ENCODE measurements around the gene GGA3. TPM values are rescaled to one million over a fixed set of nuclear protein-coding genes. Genes with fewer than 3 reads are reported as not detected.
"Not testable (repeated sequence)": the region's sequence is repeated elsewhere in the genome, so short reads cannot be mapped to it uniquely, and the experiment has no call there.

GGA3 gene
- total and polyA plus RNA-seq, 5 donors from 2014 or later = 8.0 to 92.6 (median 11.3) TPM

DNA sequence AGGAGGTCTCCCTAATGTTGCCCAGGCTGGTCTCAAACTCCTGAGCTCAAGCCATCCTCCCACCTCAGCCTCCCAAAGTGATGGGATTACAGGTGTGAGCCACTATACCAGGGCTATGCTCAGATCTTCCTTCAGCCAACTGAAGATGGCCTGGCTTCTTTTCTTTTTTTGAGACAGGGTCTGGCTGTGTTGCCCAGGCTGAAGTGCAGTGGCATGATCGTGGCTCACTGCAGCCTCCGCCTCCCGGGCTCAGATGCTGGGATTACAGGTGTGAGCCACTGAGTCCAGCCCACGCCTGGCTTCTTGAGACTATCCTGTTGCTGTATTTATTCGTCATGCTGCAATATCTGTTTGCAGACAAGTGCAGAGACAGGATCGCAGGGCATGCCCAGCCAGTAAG is 23.7 kb upstream of the GGA3 start:
- Histone ChIP-seq H3K27ac (ENCODE audit: insufficient read depth, low read length, poor library complexity, severe bottlenecking) (no peak overlapping the region), H3K4me3 (ENCODE audit: low read depth, low read length) (no peak overlapping the region), H3K4me1 (ENCODE audit: control insufficient read depth, insufficient read depth, low read length, poor library complexity, severe bottlenecking) (peaks cover 10% of the 10 kb centered on the region), H3K36me3 (ENCODE audit: control insufficient read depth, insufficient read depth, low read length) (peaks cover 18% of the 10 kb centered on the region), H3K9me3 (ENCODE audit: control insufficient read depth in 2 of 2, low read length in 2 of 2) (no peaks in the 10 kb centered on the region), H3K27me3 (ENCODE audit: control insufficient read depth, insufficient read depth, low read length) (no peaks in the 10 kb centered on the region)
- no peak for DNase-seq
- Mint-ChIP-seq H3K27me3 (no peaks in the 10 kb centered on the region), H3K9me3 (no peaks in the 10 kb centered on the region), H3K4me1 (peaks cover 4 to 20% (median 11%) of the 10 kb centered on the region in 4 donors), H3K4me3 (peak overlapping the region in 1 of 4 donors; percentile 24), H3K36me3 (peaks cover 11% of the 10 kb centered on the region), H3K27ac (no peak overlapping the region)
- ATAC-seq (ENCODE audit: low read depth in 2 of 2) = no peak

GRCh38 chr17:75280189-75280588 is 18.8 kb upstream of the GGA3 start:
- DNase-seq; H3K9me3 ChIP-seq (ENCODE audit: control insufficient read depth in 2 of 2, low read length in 2 of 2); H3K4me1 Mint-ChIP-seq; H3K27me3 ChIP-seq (ENCODE audit: control insufficient read depth, insufficient read depth, low read length); H3K9me3 Mint-ChIP-seq; H3K27ac Mint-ChIP-seq; H3K4me3 Mint-ChIP-seq; H3K4me1 ChIP-seq (ENCODE audit: control insufficient read depth, insufficient read depth, low read length, poor library complexity, severe bottlenecking); H3K36me3 ChIP-seq (ENCODE audit: control insufficient read depth, insufficient read depth, low read length); H3K4me3 ChIP-seq (ENCODE audit: low read depth, low read length); H3K27ac ChIP-seq (ENCODE audit: insufficient read depth, low read length, poor library complexity, severe bottlenecking); ATAC-seq (ENCODE audit: low read depth in 2 of 2); H3K27me3 Mint-ChIP-seq: not testable (repeated sequence)
- H3K36me3 Mint-ChIP-seq = peaks cover 11% of the 10 kb centered on the region

DNA sequence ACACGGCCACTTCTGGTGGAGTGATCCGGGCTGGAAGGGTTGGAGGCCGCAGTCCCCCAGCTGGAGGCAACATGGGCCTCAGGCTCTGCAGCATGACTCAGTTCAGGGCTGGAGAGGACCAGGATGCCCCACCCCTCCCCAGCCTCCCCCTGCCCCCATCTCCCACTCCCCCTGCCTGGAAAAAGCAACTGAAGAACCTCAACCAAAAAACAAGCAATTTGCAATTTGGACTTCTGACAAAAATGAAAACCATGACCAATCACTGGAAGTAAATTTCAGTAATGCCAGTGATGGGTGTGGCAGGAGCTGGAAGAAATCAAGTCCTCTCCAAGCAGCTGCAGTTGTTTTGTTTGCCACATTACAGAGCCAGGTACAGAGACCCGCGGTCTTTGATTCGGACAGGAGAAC is 16.3 kb upstream of the GGA3 start:
- H3K27ac Mint-ChIP-seq = no peak overlapping the region
- Histone ChIP-seq H3K27ac (ENCODE audit: insufficient read depth, low read length, poor library complexity, severe bottlenecking) (no peak overlapping the region), H3K9me3 (ENCODE audit: control insufficient read depth in 2 of 2, low read length in 2 of 2) (no peaks in the 10 kb centered on the region), H3K27me3 (ENCODE audit: control insufficient read depth, insufficient read depth, low read length) (no peaks in the 10 kb centered on the region), H3K4me3 (ENCODE audit: low read depth, low read length) (no peak overlapping the region), H3K4me1 (ENCODE audit: control insufficient read depth, insufficient read depth, low read length, poor library complexity, severe bottlenecking) (peaks cover 3% of the 10 kb centered on the region), H3K36me3 (ENCODE audit: control insufficient read depth, insufficient read depth, low read length) (peaks cover 5% of the 10 kb centered on the region)
- H3K27me3 Mint-ChIP-seq = no peaks in the 10 kb centered on the region
- peaks cover 0 to 2% (median 0%) of the 10 kb centered on the region in 7 donors for H3K9me3 Mint-ChIP-seq
- DNase-seq (no peak), ATAC-seq (ENCODE audit: low read depth in 2 of 2) (no peak)
- no peak overlapping the region for H3K4me3 Mint-ChIP-seq
- H3K4me1 Mint-ChIP-seq = peaks cover 0 to 16% (median 2%) of the 10 kb centered on the region in 4 donors
- H3K36me3 Mint-ChIP-seq = peaks cover 8% of the 10 kb centered on the region

DNA sequence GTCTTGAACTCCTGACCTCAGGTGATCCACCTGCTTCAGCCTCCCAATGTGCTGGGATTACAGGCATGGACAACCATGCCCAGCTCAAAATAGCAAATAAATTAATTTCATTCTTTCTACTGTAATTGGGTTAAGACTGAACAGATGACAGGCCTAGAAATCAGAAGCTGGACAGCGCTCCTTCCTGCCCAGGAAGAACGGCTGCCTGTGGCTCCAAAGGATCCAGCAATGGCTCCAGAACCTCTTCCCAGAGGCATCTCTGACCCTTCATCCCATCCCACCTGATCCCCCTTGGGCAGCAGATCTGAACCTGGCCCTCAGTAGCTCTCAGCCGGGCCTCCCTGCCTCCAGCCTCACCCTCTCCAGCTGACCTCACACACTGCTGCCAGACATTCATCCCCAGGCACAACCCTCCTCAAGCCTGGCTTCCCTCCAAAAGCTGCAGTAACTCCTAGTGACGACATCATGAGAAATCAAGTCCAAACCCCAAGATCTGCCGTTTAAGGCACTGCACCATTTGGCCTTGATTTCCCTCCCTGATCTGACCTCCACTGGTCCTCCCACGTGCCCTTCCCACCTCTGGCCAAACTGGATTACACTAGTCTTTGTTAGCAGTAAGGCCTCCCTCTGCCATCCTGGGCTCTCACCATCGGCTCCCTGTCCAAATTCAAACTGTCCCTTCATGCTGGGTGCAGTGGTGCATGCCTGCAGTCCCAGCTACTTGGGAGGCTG is 12.7 kb upstream of the GGA3 start:
- ATAC-seq (ENCODE audit: low read depth in 2 of 2) (no peak), DNase-seq (no peak)
- Mint-ChIP-seq H3K9me3 (peaks cover 0 to 2% (median 0%) of the 10 kb centered on the region in 7 donors), H3K27me3 (no peaks in the 10 kb centered on the region), H3K36me3 (peaks cover 4% of the 10 kb centered on the region), H3K4me1 (peaks cover 4 to 37% (median 8%) of the 10 kb centered on the region in 4 donors), H3K4me3 (peak overlapping the region in 3 of 4 donors; percentile 71 to 90 (median 86)), H3K27ac (peak overlapping the region in 1 of 3 donors; percentile 66)
- Histone ChIP-seq H3K27ac (ENCODE audit: insufficient read depth, low read length, poor library complexity, severe bottlenecking) (peak overlapping the region; percentile 14), H3K9me3 (ENCODE audit: control insufficient read depth in 2 of 2, low read length in 2 of 2) (no peaks in the 10 kb centered on the region), H3K4me3 (ENCODE audit: low read depth, low read length) (no peak overlapping the region), H3K36me3 (ENCODE audit: control insufficient read depth, insufficient read depth, low read length) (peaks cover 2% of the 10 kb centered on the region), H3K27me3 (ENCODE audit: control insufficient read depth, insufficient read depth, low read length) (no peaks in the 10 kb centered on the region), H3K4me1 (ENCODE audit: control insufficient read depth, insufficient read depth, low read length, poor library complexity, severe bottlenecking) (peaks cover 28% of the 10 kb centered on the region)

GRCh38 chr17:75272848-75273184 is 11.4 kb upstream of the GGA3 start:
- peak overlapping the region; percentile 29 for H3K27ac ChIP-seq (ENCODE audit: insufficient read depth, low read length, poor library complexity, severe bottlenecking)
- H3K27me3 ChIP-seq (ENCODE audit: control insufficient read depth, insufficient read depth, low read length) = no peaks in the 10 kb centered on the region
- H3K4me3 Mint-ChIP-seq = peak overlapping the region; percentile 68 to 90 (median 82)
- peaks cover 4% of the 10 kb centered on the region for H3K36me3 Mint-ChIP-seq
- no peaks in the 10 kb centered on the region for H3K36me3 ChIP-seq (ENCODE audit: control insufficient read depth, insufficient read depth, low read length)
- peaks cover 0 to 2% (median 0%) of the 10 kb centered on the region in 7 donors for H3K9me3 Mint-ChIP-seq
- no peak for ATAC-seq (ENCODE audit: low read depth in 2 of 2)
- peak overlapping the region in 1 of 3 donors; percentile 90 for H3K27ac Mint-ChIP-seq
- H3K4me1 ChIP-seq (ENCODE audit: control insufficient read depth, insufficient read depth, low read length, poor library complexity, severe bottlenecking) = peaks cover 28% of the 10 kb centered on the region
- H3K27me3 Mint-ChIP-seq = no peaks in the 10 kb centered on the region
- H3K4me3 ChIP-seq (ENCODE audit: low read depth, low read length) = no peak overlapping the region
- peaks cover 4 to 45% (median 12%) of the 10 kb centered on the region in 4 donors for H3K4me1 Mint-ChIP-seq
- H3K9me3 ChIP-seq (ENCODE audit: control insufficient read depth in 2 of 2, low read length in 2 of 2) = no peaks in the 10 kb centered on the region
- no peak for DNase-seq

GRCh38 chr17:75271955-75272847 is 10.8 kb upstream of the GGA3 start:
- peak overlapping the region; percentile 86 for H3K27ac ChIP-seq (ENCODE audit: insufficient read depth, low read length, poor library complexity, severe bottlenecking)
- H3K4me1 Mint-ChIP-seq = peaks cover 4 to 46% (median 12%) of the 10 kb centered on the region in 4 donors
- H3K27ac Mint-ChIP-seq = peak overlapping the region; percentile 77 to 90 (median 90)
- H3K9me3 Mint-ChIP-seq = peaks cover 0 to 2% (median 0%) of the 10 kb centered on the region in 7 donors
- peak overlapping the region; percentile 77 to 90 (median 87) for H3K4me3 Mint-ChIP-seq
- H3K27me3 ChIP-seq (ENCODE audit: control insufficient read depth, insufficient read depth, low read length) = no peaks in the 10 kb centered on the region
- no peak for ATAC-seq (ENCODE audit: low read depth in 2 of 2)
- H3K27me3 Mint-ChIP-seq = no peaks in the 10 kb centered on the region
- H3K4me1 ChIP-seq (ENCODE audit: control insufficient read depth, insufficient read depth, low read length, poor library complexity, severe bottlenecking) = peaks cover 28% of the 10 kb centered on the region
- H3K4me3 ChIP-seq (ENCODE audit: low read depth, low read length) = peak overlapping the region; percentile 67
- H3K36me3 Mint-ChIP-seq = peaks cover 4% of the 10 kb centered on the region
- H3K9me3 ChIP-seq (ENCODE audit: control insufficient read depth in 2 of 2, low read length in 2 of 2) = no peaks in the 10 kb centered on the region
- H3K36me3 ChIP-seq (ENCODE audit: control insufficient read depth, insufficient read depth, low read length) = peaks cover 1% of the 10 kb centered on the region
- DNase-seq = no peak

DNA sequence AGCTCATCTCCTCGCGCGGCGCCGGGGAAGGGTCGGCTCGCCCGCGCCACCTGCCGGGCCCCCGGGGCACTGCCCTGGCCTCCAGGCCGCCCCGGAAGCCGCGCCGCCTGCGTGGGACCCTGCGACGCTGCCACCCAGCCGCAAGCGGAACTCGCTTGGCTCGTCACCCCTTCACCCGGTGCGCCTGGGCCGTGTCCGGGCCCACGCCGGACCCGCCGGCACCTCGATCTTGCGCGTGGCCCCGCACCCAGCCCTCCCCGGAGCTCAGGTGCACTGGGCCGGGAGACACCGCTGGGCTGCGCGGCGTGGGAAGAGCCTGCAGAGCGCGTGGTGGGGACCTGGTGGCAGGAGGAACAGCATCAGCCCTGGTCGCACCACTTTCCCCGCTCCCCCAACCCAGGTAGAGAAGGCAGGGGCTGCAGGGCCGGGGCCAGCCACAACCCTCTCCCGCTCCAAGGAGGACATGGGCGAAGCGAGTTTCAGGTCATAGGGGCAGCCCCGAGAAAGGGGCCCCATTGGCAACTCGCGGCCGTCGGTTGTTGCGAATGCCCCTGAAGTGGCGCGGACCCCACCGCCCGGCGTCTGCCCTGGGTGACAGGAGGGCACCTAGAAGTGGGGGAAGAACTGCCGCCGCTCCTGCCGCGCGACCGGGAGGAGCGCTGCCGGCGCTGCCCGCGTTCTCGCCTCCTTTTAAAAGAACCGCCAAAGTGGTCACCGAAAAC is 10.0 kb upstream of the GGA3 start:
- peaks cover 0 to 2% (median 0%) of the 10 kb centered on the region in 7 donors for H3K9me3 Mint-ChIP-seq
- H3K27me3 Mint-ChIP-seq = no peaks in the 10 kb centered on the region
- peaks cover 9% of the 10 kb centered on the region for H3K36me3 ChIP-seq (ENCODE audit: control insufficient read depth, insufficient read depth, low read length)
- H3K4me1 ChIP-seq (ENCODE audit: control insufficient read depth, insufficient read depth, low read length, poor library complexity, severe bottlenecking) = peaks cover 28% of the 10 kb centered on the region
- no peaks in the 10 kb centered on the region for H3K9me3 ChIP-seq (ENCODE audit: control insufficient read depth in 2 of 2, low read length in 2 of 2)
- peak overlapping the region; percentile 77 to 90 (median 87) for H3K4me3 Mint-ChIP-seq
- H3K27ac Mint-ChIP-seq = peak overlapping the region; percentile 57 to 90 (median 90)
- no peaks in the 10 kb centered on the region for H3K27me3 ChIP-seq (ENCODE audit: control insufficient read depth, insufficient read depth, low read length)
- H3K4me1 Mint-ChIP-seq = peaks cover 4 to 46% (median 12%) of the 10 kb centered on the region in 4 donors
- ATAC-seq (ENCODE audit: low read depth in 2 of 2) (peak; percentile 87 to 91), DNase-seq (peak; percentile 80 to 92 (median 91))
- peaks cover 7% of the 10 kb centered on the region for H3K36me3 Mint-ChIP-seq
- H3K4me3 ChIP-seq (ENCODE audit: low read depth, low read length) = peak overlapping the region; percentile 67
- H3K27ac ChIP-seq (ENCODE audit: insufficient read depth, low read length, poor library complexity, severe bottlenecking) = peak overlapping the region; percentile 86
